ENCODE results near the gene CCT2.
A peak's percentile ranks its signal among the peaks of the same experiment; 100 is the strongest.

DNA sequence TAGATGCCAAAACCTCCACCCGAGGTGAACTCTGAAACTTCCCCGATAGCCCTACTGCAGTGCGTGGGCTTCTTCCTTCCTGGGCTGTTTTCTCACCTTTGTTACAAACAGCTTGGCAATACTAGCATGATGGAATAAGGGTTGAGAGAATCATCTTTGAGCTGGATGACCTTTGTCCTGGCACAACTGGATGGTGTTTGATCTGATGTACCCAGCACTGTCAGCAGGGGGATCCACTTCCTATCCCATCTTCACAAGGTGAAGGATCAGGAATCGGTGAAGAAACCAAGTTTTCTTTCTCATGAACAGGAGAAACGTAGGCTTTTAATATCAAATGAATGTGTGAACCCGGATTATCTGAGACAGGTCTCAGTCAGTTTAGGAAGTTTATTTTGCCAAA is 44.9 kb downstream of the CCT2 start:
- TF ChIP-seq, protein P1, sequence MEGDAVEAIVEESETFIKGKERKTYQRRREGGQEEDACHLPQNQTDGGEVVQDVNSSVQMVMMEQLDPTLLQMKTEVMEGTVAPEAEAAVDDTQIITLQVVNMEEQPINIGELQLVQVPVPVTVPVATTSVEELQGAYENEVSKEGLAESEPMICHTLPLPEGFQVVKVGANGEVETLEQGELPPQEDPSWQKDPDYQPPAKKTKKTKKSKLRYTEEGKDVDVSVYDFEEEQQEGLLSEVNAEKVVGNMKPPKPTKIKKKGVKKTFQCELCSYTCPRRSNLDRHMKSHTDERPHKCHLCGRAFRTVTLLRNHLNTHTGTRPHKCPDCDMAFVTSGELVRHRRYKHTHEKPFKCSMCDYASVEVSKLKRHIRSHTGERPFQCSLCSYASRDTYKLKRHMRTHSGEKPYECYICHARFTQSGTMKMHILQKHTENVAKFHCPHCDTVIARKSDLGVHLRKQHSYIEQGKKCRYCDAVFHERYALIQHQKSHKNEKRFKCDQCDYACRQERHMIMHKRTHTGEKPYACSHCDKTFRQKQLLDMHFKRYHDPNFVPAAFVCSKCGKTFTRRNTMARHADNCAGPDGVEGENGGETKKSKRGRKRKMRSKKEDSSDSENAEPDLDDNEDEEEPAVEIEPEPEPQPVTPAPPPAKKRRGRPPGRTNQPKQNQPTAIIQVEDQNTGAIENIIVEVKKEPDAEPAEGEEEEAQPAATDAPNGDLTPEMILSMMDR (conservative IDR thresholded peaks at IDR 0.05 in 1 of 2, IDR thresholded peaks at IDR 0.05 in 1 of 2; ENCODE audit: extremely low read depth in 1 of 2, insufficient read depth in 1 of 2, low read depth in 1 of 2, low read length in 2 of 2): peak; percentile 36 to 37
- no peak for TF ChIP-seq EZH2 (IDR thresholded peaks at IDR 0.05; ENCODE audit: borderline replicate concordance, low read length)

All from mammary epithelial cell (primary cell).